ENCODE results near the gene HSD17B7.

DNA sequence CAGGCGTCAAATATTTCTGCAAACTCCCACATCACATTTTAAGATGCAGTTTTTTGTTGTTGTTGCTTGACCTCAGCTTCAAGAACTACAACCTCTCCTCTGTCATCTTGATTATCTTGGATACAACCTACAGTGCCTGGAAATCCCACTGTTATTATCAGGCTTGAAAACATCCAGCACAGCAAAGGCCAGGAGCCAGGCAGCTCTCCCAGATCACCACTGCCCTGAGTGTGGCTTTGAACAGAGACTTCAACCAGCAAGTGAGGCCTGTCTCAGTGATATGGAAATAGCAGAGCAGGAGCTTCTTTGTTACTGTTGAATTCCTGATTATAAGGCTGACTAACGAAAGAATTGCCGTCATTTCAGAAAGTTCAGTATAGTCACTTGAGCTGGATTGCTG, 42.0 kb downstream of the HSD17B7 start:
- TF ChIP-seq, protein P1, sequence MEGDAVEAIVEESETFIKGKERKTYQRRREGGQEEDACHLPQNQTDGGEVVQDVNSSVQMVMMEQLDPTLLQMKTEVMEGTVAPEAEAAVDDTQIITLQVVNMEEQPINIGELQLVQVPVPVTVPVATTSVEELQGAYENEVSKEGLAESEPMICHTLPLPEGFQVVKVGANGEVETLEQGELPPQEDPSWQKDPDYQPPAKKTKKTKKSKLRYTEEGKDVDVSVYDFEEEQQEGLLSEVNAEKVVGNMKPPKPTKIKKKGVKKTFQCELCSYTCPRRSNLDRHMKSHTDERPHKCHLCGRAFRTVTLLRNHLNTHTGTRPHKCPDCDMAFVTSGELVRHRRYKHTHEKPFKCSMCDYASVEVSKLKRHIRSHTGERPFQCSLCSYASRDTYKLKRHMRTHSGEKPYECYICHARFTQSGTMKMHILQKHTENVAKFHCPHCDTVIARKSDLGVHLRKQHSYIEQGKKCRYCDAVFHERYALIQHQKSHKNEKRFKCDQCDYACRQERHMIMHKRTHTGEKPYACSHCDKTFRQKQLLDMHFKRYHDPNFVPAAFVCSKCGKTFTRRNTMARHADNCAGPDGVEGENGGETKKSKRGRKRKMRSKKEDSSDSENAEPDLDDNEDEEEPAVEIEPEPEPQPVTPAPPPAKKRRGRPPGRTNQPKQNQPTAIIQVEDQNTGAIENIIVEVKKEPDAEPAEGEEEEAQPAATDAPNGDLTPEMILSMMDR (conservative IDR thresholded peaks at IDR 0.05 in 1 of 2, IDR thresholded peaks at IDR 0.05 in 1 of 2; ENCODE audit: low read depth in 1 of 2, low read length in 2 of 2) = no peak
- no peak for TF ChIP-seq EZH2 (IDR thresholded peaks at IDR 0.05; ENCODE audit: low read length, missing control alignments)
